Gastrocnemius medialis (tissue), 4 donors: ENCODE results near the gene TMEM52. TPM values are rescaled to one million over a fixed set of nuclear protein-coding genes. Genes with fewer than 3 reads are reported as not detected.

ENCODE experiments used
- ATAC-seq, 2 donors: fragments of 150-250 bp; one replicate each; pipeline ENCODE4 v1.9.1; 2016
- DNase-seq, 2 donors: peaks; one replicate each; pipeline ENCODE4 v3.0.0-alpha.2; 2019
- H3K27ac ChIP-seq, 4 donors: fragments of 200-600 bp; sonication (generic); 1 replicate in 1 of 4; 2 replicates in 3 of 4; pipeline ENCODE4 v1.5.1; 2016 to 2018; ENCODE audit warnings: mild to moderate bottlenecking in 2 of 4, moderate library complexity in 1 of 4
- H3K27me3 ChIP-seq, 3 donors: fragments of 200-600 bp; sonication (generic) in 2 of 3; 1 replicate in 1 of 3; 2 replicates in 2 of 3; pipeline versions ENCODE4 v1.5.1 to v1.6.0; 2016 to 2019; ENCODE audit warnings: mild to moderate bottlenecking in 1 of 3, moderate library complexity in 1 of 3
- H3K36me3 ChIP-seq, 2 donors: fragments of 200-600 bp; sonication (generic) in 1 of 2; one replicate each; pipeline ENCODE4 v1.5.1; 2017 to 2018
- H3K4me1 ChIP-seq, 2 donors: fragments of 200-600 bp; sonication (generic) in 1 of 2; one replicate each; pipeline ENCODE4 v1.5.1; 2016 to 2017; ENCODE audit warnings: mild to moderate bottlenecking in 2 of 2
- H3K4me3 ChIP-seq, 4 donors: fragments of 200-600 bp; sonication (generic) in 3 of 4; 1 replicate in 1 of 4; 2 replicates in 3 of 4; pipeline ENCODE4 v1.5.1; 2016 to 2019; ENCODE audit warnings: mild to moderate bottlenecking in 2 of 4
- H3K9me3 ChIP-seq, 3 donors: fragments of 200-600 bp; sonication (generic) in 2 of 3; 1 replicate in 1 of 3; 2 replicates in 2 of 3; pipeline ENCODE4 v1.5.1; 2016 to 2019
- POLR2A ChIP-seq, 2 donors: fragments of 450-650 bp; IDR thresholded peaks; one replicate each; pipeline ENCODE4 v1.6.1; 2017; ENCODE audit warnings: antibody characterized with exemption in 2 of 2, mild to moderate bottlenecking in 2 of 2, moderate library complexity in 2 of 2
- in situ Hi-C, 4 donors: fragments of 200-750 bp; cut with MboI; loops; one replicate each; pipeline versions ENCODE4 v1.15.0 to v1.8.0; 2017; ENCODE audit warnings: low sequenced_read_pairs in 4 of 4
- intact Hi-C: fragments of 100-400 bp; cut with DNase I; formaldehyde crosslinking; loops from one replicate; pipeline ENCODE4 v1.15.1; 2023; ENCODE audit warnings: low total_unique reads
- total RNA-seq, 4 donors: library from RNA; depleted of rRNA; stranded (reverse); fragments of >200 nt; gene quantifications; one replicate each; pipeline versions ENCODE4 v1.1.0 to v1.2.3, GENCODE V29; 2016
- TF ChIP-seq, protein P1 (sequence below), 5 experiments: fragments of 450-650 bp in 3 of 5; fragments of 200-600 bp in 2 of 5; sonication (generic) in 2 of 5; IDR thresholded peaks in 4 of 5; conservative IDR thresholded peaks in 1 of 5; 1 replicate in 4 of 5; 2 replicates in 1 of 5; pipeline ENCODE4 v1.5.1; 2016 to 2019; ENCODE audit warnings: antibody characterized with exemption in 5 of 5, mild to moderate bottlenecking in 3 of 5, moderate library complexity in 3 of 5

The TMEM52 gene
- total RNA-seq, 4 donors from 2014 or later: 43.3 to 155 (median 67.2) TPM

- DNase-seq: no peak
- Histone ChIP-seq H3K27me3 (no peaks in the 10 kb centered on the region), H3K4me1 (no peaks in the 10 kb centered on the region), H3K4me3 (no peak overlapping the region), H3K27ac (no peak overlapping the region), H3K9me3 (no peaks in the 10 kb centered on the region), H3K36me3 (no peaks in the 10 kb centered on the region)
- no peak for TF ChIP-seq POLR2A (IDR thresholded peaks at IDR 0.05)
- TF ChIP-seq, protein P1, sequence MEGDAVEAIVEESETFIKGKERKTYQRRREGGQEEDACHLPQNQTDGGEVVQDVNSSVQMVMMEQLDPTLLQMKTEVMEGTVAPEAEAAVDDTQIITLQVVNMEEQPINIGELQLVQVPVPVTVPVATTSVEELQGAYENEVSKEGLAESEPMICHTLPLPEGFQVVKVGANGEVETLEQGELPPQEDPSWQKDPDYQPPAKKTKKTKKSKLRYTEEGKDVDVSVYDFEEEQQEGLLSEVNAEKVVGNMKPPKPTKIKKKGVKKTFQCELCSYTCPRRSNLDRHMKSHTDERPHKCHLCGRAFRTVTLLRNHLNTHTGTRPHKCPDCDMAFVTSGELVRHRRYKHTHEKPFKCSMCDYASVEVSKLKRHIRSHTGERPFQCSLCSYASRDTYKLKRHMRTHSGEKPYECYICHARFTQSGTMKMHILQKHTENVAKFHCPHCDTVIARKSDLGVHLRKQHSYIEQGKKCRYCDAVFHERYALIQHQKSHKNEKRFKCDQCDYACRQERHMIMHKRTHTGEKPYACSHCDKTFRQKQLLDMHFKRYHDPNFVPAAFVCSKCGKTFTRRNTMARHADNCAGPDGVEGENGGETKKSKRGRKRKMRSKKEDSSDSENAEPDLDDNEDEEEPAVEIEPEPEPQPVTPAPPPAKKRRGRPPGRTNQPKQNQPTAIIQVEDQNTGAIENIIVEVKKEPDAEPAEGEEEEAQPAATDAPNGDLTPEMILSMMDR (IDR thresholded peaks at IDR 0.05 in 4 of 5, conservative IDR thresholded peaks at IDR 0.05 in 1 of 5): no peak
- intact Hi-C loops (no loop called here), in situ Hi-C loops (no loop called here)
- no peak for ATAC-seq
Measured at GRCh38 chr1:1929639-1930545, 10.8 kb upstream of the TMEM52 start.

DNA sequence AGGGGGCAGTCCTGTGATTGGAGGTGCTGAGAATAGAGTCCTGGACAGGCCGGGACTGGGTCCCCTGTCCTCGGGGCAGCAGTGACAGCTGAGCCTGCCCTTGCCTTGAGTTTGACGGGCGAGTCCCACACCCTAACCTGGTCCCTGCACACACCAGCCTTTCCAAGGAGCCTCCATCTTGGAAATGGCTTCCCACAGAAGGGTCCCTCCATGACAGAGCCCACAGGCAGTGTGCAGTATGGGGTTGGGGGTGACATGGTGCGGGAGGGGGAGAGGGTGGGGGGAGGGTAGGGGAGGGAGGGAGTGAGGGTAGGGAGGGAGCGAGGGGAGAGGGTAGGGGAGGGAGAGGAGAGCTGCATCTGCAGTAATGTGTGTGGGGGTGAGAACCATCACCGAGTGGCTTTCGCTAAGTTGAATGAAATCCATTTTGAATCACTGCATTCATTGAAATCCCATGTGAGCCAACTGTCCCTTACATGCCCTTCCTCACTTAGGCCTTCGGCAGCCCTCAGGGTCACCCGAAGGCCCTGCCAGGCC, 10.1 kb upstream of the TMEM52 start:
- no peak for ATAC-seq
- in situ Hi-C loops: no loop called here

DNA sequence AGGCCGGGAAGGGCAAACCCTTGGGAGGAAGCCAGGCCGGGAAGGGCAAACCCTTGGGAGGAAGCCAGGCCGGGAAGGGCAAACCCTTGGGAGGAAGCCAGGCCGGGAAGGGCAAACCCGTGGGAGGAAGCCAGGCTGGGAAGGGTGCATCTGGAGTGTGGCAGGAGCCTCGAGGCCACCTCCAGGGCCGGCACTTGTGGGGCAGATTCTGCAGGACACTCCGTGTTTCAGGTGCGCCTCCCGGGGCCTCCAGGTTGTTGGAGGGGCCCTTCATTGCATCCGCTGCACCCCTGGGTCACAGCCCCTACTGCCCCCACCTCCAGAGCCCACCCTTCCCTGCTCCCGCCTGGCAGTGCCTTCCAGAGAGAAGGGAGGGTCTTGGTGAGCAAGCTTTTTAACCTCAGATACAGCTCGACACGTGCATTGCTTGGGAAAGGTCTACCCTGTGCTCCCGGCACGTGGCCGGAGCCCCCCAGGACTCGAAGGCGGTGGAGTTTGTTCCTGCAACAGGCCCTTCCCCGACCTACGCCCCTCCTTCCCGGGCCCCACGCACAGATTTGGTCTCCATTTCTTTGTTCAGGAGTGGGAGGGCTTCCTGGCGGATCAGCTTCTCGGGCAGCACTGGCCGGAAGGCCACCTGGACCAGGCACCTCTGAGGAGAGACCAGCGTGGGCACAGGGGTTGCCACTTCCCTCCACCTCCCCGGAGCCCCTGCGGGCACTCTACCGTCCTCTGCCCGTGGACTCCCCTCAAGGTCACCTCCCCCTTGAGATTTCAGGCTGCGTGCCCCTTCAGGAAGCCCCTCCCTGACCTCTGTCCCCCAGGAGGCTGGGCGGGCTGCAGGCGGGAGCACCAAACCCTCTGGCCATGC, 9.4 kb upstream of the TMEM52 start:
- Histone ChIP-seq H3K4me3 (no peak overlapping the region), H3K36me3 (no peaks in the 10 kb centered on the region), H3K4me1 (no peaks in the 10 kb centered on the region), H3K27me3 (no peaks in the 10 kb centered on the region), H3K9me3 (no peaks in the 10 kb centered on the region), H3K27ac (no peak overlapping the region)
- intact Hi-C loops (no loop called here), in situ Hi-C loops (no loop called here)
- no peak for ATAC-seq
- no peak for TF ChIP-seq POLR2A (IDR thresholded peaks at IDR 0.05)
- TF ChIP-seq, protein P1 (IDR thresholded peaks at IDR 0.05 in 4 of 5, conservative IDR thresholded peaks at IDR 0.05 in 1 of 5): no peak
- DNase-seq: no peak

More for the DNA sequence above, 10.1 kb upstream of the TMEM52 start:
- no peaks in the 10 kb centered on the region for H3K36me3 ChIP-seq
- no peaks in the 10 kb centered on the region for H3K9me3 ChIP-seq
- H3K27ac ChIP-seq: no peak overlapping the region
- no peak for TF ChIP-seq POLR2A (IDR thresholded peaks at IDR 0.05)
- TF ChIP-seq, protein P1 (IDR thresholded peaks at IDR 0.05 in 4 of 5, conservative IDR thresholded peaks at IDR 0.05 in 1 of 5): no peak
- H3K4me3 ChIP-seq: no peak overlapping the region
- H3K4me1 ChIP-seq: no peaks in the 10 kb centered on the region
- intact Hi-C loops: no loop called here
- DNase-seq: no peak
- no peaks in the 10 kb centered on the region for H3K27me3 ChIP-seq

GRCh38 chr1:1927751-1928150, 8.7 kb upstream of the TMEM52 start:
- in situ Hi-C loops: no loop called here
- DNase-seq: no peak
- H3K36me3 ChIP-seq: no peaks in the 10 kb centered on the region
- no peak overlapping the region for H3K27ac ChIP-seq
- TF ChIP-seq, protein P1 (IDR thresholded peaks at IDR 0.05 in 4 of 5, conservative IDR thresholded peaks at IDR 0.05 in 1 of 5): no peak
- TF ChIP-seq POLR2A (IDR thresholded peaks at IDR 0.05): no peak
- H3K4me1 ChIP-seq: no peaks in the 10 kb centered on the region
- no peaks in the 10 kb centered on the region for H3K9me3 ChIP-seq
- ATAC-seq: no peak
- H3K27me3 ChIP-seq: no peaks in the 10 kb centered on the region
- intact Hi-C loops: no loop called here
- H3K4me3 ChIP-seq: no peak overlapping the region
